ENCODE results near the gene LRP10. TPM values are rescaled to one million over a fixed set of nuclear protein-coding genes. Genes with fewer than 3 reads are reported as not detected.

LRP10 gene
- total and polyA plus RNA-seq, 2 donors (not counting 1 experiment from before 2014, with no cell fraction given): 99.7 to 120 TPM

DNA sequence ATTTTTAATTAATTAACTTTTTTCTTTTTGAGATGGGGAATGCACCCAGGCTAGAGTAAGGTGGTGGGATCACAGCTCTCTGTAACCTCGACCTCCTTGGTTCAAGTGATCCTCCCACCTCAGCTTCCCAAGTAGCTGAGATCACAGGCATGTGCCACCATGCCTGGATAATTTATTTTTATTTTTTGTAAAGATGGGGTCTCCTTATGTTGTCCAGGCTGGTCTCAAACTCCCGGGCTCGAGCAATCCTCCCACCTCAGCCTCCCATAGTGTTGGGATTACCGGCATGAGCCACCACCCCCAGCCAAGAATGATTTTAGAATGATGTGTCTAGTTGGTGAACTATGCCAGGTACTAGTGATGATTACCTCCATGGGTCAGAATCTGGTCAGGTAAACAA, 6.6 kb upstream of the LRP10 start:
- Mint-ChIP-seq H3K27ac (no peak overlapping the region), H3K9me3 (ENCODE audit: insufficient read depth) (no peaks in the 10 kb centered on the region), H3K4me1 (no peaks in the 10 kb centered on the region), H3K4me3 (no peak overlapping the region), H3K27me3 (no peaks in the 10 kb centered on the region)
- H3K36me3 ChIP-seq (replicated peaks in 1 of 2; ENCODE audit: control extremely low read depth in 1 of 2, control insufficient read depth in 1 of 2, extremely low read depth in 1 of 2, insufficient read depth in 2 of 2, low read length in 1 of 2): no peaks in the 10 kb centered on the region
- intact Hi-C loops (cut with micrococcal nuclease): no loop called here
- H4K20me1 ChIP-seq (ENCODE audit: control insufficient read depth, insufficient read depth, low read length, poor library complexity, severe bottlenecking): no peaks in the 10 kb centered on the region
- no peak for ATAC-seq (ENCODE audit: low read depth)
- peaks cover 0 to 3% (median 0%) of the 10 kb centered on the region in 4 experiments for H3K27me3 ChIP-seq (replicated peaks in 1 of 4; ENCODE audit: control extremely low read depth in 1 of 4, control insufficient read depth in 3 of 4, insufficient read depth in 4 of 4, low read length in 3 of 4)
- peaks cover 7% of the 10 kb centered on the region for H3K79me2 ChIP-seq (ENCODE audit: control insufficient read depth, insufficient read depth, low read length)
- H3K9ac ChIP-seq (ENCODE audit: low read length): no peak overlapping the region
- no peak overlapping the region for H3K27ac ChIP-seq (ENCODE audit: low read length in 2 of 2)
- H3K9me3 ChIP-seq (ENCODE audit: control extremely low read depth in 1 of 3, control insufficient read depth in 2 of 3, insufficient read depth in 1 of 3, low read length in 2 of 3): no peaks in the 10 kb centered on the region
- peaks cover 0 to 5% of the 10 kb centered on the region in 2 donors for H3K4me1 ChIP-seq (ENCODE audit: control insufficient read depth in 2 of 2, insufficient read depth in 2 of 2, low read length in 2 of 2)
- DNase-seq: no peak
- no peak overlapping the region for H2AFZ ChIP-seq (ENCODE audit: insufficient read depth, low read depth, low read length, poor library complexity, severe bottlenecking)
- CTCF ChIA-PET: interaction anchor here (0.6 to 2.0 kb wide), 4 partner anchors 10 to 295 kb away, joined by 3 to 7 read pairs (median 4); no protein-coding TSS in a partner anchor
- TF ChIP-seq EZH2 (IDR thresholded peaks at IDR 0.05; ENCODE audit: borderline replicate concordance, insufficient read depth, low read depth, low read length, poor library complexity, severe bottlenecking): no peak
- no peak for TF ChIP-seq CTCF (IDR thresholded peaks at IDR 0.05)
- no peak overlapping the region for H3K4me3 ChIP-seq (ENCODE audit: control extremely low read depth in 1 of 5, extremely low read depth in 1 of 5, insufficient read depth in 1 of 5, low read depth in 2 of 5, low read length in 4 of 5)
- no CpG with 5 or more reads among the region's 4 CpGs for WGBS (ENCODE audit: insufficient coverage)
- H3K4me2 ChIP-seq (replicated peaks; ENCODE audit: low read depth, low read length, poor library complexity, severe bottlenecking): no peak overlapping the region
- POLR2A ChIA-PET: no interaction called here

- Histone ChIP-seq H2AFZ (ENCODE audit: insufficient read depth, low read depth, low read length, poor library complexity, severe bottlenecking) (no peak overlapping the region), H3K4me1 (ENCODE audit: control insufficient read depth in 2 of 2, insufficient read depth in 2 of 2, low read length in 2 of 2) (peaks cover 7 to 12% of the 10 kb centered on the region in 2 donors), H4K20me1 (ENCODE audit: control insufficient read depth, insufficient read depth, low read length, poor library complexity, severe bottlenecking) (no peaks in the 10 kb centered on the region), H3K4me2 (replicated peaks; ENCODE audit: low read depth, low read length, poor library complexity, severe bottlenecking) (no peak overlapping the region), H3K4me3 (ENCODE audit: control extremely low read depth in 1 of 5, extremely low read depth in 1 of 5, insufficient read depth in 1 of 5, low read depth in 2 of 5, low read length in 4 of 5) (no peak overlapping the region), H3K79me2 (ENCODE audit: control insufficient read depth, insufficient read depth, low read length) (peaks cover 7% of the 10 kb centered on the region), H3K9ac (ENCODE audit: low read length) (no peak overlapping the region), H3K9me3 (ENCODE audit: control extremely low read depth in 1 of 3, control insufficient read depth in 2 of 3, insufficient read depth in 1 of 3, low read length in 2 of 3) (no peaks in the 10 kb centered on the region), H3K36me3 (replicated peaks in 1 of 2; ENCODE audit: control extremely low read depth in 1 of 2, control insufficient read depth in 1 of 2, extremely low read depth in 1 of 2, insufficient read depth in 2 of 2, low read length in 1 of 2) (no peaks in the 10 kb centered on the region), H3K27ac (ENCODE audit: low read length in 2 of 2) (no peak overlapping the region), H3K27me3 (replicated peaks in 1 of 4; ENCODE audit: control extremely low read depth in 1 of 4, control insufficient read depth in 3 of 4, insufficient read depth in 4 of 4, low read length in 3 of 4) (peaks cover 0 to 3% (median 0%) of the 10 kb centered on the region in 4 experiments)
- TF ChIP-seq CTCF (IDR thresholded peaks at IDR 0.05): no peak
- TF ChIP-seq EZH2 (IDR thresholded peaks at IDR 0.05; ENCODE audit: borderline replicate concordance, insufficient read depth, low read depth, low read length, poor library complexity, severe bottlenecking): no peak
- ChIA-PET POLR2A (interaction anchor here (0.9 kb wide), 1 partner anchor 64 kb away, joined by 3 read pairs; the partner anchor contains the start of gene PRMT5), CTCF (interaction anchor here (0.6 to 2.0 kb wide), 9 partner anchors 9 to 296 kb away, joined by 3 to 7 read pairs (median 4); no protein-coding TSS in a partner anchor)
- DNase-seq (no peak), ATAC-seq (ENCODE audit: low read depth) (no peak)
- H3K9me3 Mint-ChIP-seq (ENCODE audit: insufficient read depth): no peaks in the 10 kb centered on the region
- H3K4me1 Mint-ChIP-seq: peaks cover 4% of the 10 kb centered on the region
- no peak overlapping the region for H3K27ac Mint-ChIP-seq
- intact Hi-C loops (cut with micrococcal nuclease): no loop called here
- no peak overlapping the region for H3K4me3 Mint-ChIP-seq
- WGBS (ENCODE audit: insufficient coverage): 84% methylated on average over 2 of the region's 6 CpGs
- no peaks in the 10 kb centered on the region for H3K27me3 Mint-ChIP-seq
Measured at GRCh38 chr14:22865424-22866405, 5.8 kb upstream of the LRP10 start.
